ENCODE measurements around the gene FHIT. TPM values are rescaled to one million over a fixed set of nuclear protein-coding genes. Genes with fewer than 3 reads are reported as not detected.

The FHIT gene
- total and polyA plus RNA-seq, 4 donors = 2.6 to 21.3 (median 8.7) TPM

DNA sequence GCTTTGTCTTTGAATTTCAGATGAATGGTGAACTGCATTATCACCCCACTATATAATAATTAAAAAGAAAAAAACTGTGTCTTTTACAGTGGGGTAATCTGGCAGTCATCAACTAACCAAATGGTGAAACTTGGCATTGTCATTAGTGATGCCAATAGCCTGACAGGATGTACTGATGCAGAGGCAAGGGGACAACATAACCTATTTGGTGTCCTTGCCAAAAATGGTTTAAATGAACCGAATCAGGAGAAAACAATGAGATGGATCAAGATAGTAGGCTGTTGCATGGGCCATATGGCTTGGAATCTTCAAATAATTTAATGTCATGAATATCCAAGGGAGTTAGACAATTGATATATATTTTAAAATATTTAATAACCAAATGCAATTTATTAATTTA lies 738.7 kb downstream of the FHIT start:
- TF ChIP-seq, protein P1, sequence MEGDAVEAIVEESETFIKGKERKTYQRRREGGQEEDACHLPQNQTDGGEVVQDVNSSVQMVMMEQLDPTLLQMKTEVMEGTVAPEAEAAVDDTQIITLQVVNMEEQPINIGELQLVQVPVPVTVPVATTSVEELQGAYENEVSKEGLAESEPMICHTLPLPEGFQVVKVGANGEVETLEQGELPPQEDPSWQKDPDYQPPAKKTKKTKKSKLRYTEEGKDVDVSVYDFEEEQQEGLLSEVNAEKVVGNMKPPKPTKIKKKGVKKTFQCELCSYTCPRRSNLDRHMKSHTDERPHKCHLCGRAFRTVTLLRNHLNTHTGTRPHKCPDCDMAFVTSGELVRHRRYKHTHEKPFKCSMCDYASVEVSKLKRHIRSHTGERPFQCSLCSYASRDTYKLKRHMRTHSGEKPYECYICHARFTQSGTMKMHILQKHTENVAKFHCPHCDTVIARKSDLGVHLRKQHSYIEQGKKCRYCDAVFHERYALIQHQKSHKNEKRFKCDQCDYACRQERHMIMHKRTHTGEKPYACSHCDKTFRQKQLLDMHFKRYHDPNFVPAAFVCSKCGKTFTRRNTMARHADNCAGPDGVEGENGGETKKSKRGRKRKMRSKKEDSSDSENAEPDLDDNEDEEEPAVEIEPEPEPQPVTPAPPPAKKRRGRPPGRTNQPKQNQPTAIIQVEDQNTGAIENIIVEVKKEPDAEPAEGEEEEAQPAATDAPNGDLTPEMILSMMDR (IDR thresholded peaks at IDR 0.05; ENCODE audit: control extremely low read depth, extremely low read depth) = no peak
- Histone ChIP-seq H3K9me3 (ENCODE audit: control insufficient read depth in 4 of 4, insufficient read depth in 3 of 4, low read length in 3 of 4) (peaks cover 0 to 14% (median 1%) of the 10 kb centered on the region in 4 donors), H3K36me3 (ENCODE audit: control insufficient read depth in 4 of 4, insufficient read depth in 4 of 4, low read length in 4 of 4) (no peaks in the 10 kb centered on the region), H3K9ac (ENCODE audit: insufficient read depth in 1 of 2, low read length in 2 of 2) (no peak overlapping the region), H3K4me3 (no peak overlapping the region), H3K27ac (ENCODE audit: low read depth in 1 of 2, low read length in 1 of 2) (no peak overlapping the region), H3K4me1 (ENCODE audit: control insufficient read depth in 5 of 5, insufficient read depth in 5 of 5, low read length in 5 of 5) (no peaks in the 10 kb centered on the region), H3K27me3 (ENCODE audit: control insufficient read depth in 3 of 3, insufficient read depth in 3 of 3, low read length in 2 of 3) (no peaks in the 10 kb centered on the region)
- no peak for DNase-seq
- 82 to 83% methylated on average over 1 of the region's 1 CpG for WGBS, 2 donors
- ATAC-seq (ENCODE audit: insufficient read depth, low FRiP score) = no peak

- DNase-seq (no peak), ATAC-seq (ENCODE audit: insufficient read depth, low FRiP score) (no peak)
- no peak overlapping the region for H3K27ac ChIP-seq (ENCODE audit: low read depth in 1 of 2, low read length in 1 of 2)
- H3K27me3 ChIP-seq (ENCODE audit: control insufficient read depth in 3 of 3, insufficient read depth in 3 of 3, low read length in 2 of 3) = no peaks in the 10 kb centered on the region
- H3K4me1 ChIP-seq (ENCODE audit: control insufficient read depth in 5 of 5, insufficient read depth in 5 of 5, low read length in 5 of 5) = no peaks in the 10 kb centered on the region
- no peaks in the 10 kb centered on the region for H3K36me3 ChIP-seq (ENCODE audit: control insufficient read depth in 4 of 4, insufficient read depth in 4 of 4, low read length in 4 of 4)
- TF ChIP-seq, protein P1 (IDR thresholded peaks at IDR 0.05; ENCODE audit: control extremely low read depth, extremely low read depth) = no peak
- 92 to 93% methylated on average over 2 of the region's 2 CpGs for WGBS, 2 donors
- H3K4me3 ChIP-seq = no peak overlapping the region
- peaks cover 0 to 10% (median 1%) of the 10 kb centered on the region in 4 donors for H3K9me3 ChIP-seq (ENCODE audit: control insufficient read depth in 4 of 4, insufficient read depth in 3 of 4, low read length in 3 of 4)
- H3K9ac ChIP-seq (ENCODE audit: insufficient read depth in 1 of 2, low read length in 2 of 2) = no peak overlapping the region
Observed at GRCh38 chr3:60509471-60509870, 741.8 kb downstream of the FHIT start.

- H3K27me3 ChIP-seq (ENCODE audit: control insufficient read depth in 3 of 3, insufficient read depth in 3 of 3, low read length in 2 of 3) = no peaks in the 10 kb centered on the region
- no peak overlapping the region for H3K9ac ChIP-seq (ENCODE audit: insufficient read depth in 1 of 2, low read length in 2 of 2)
- no peaks in the 10 kb centered on the region for H3K36me3 ChIP-seq (ENCODE audit: control insufficient read depth in 4 of 4, insufficient read depth in 4 of 4, low read length in 4 of 4)
- no peak for DNase-seq
- H3K27ac ChIP-seq (ENCODE audit: low read depth in 1 of 2, low read length in 1 of 2) = no peak overlapping the region
- 88 to 94% methylated on average over 1 of the region's 1 CpG for WGBS, 2 donors
- no peaks in the 10 kb centered on the region for H3K4me1 ChIP-seq (ENCODE audit: control insufficient read depth in 5 of 5, insufficient read depth in 5 of 5, low read length in 5 of 5)
- peaks cover 0 to 1% (median 0%) of the 10 kb centered on the region in 4 donors for H3K9me3 ChIP-seq (ENCODE audit: control insufficient read depth in 4 of 4, insufficient read depth in 3 of 4, low read length in 3 of 4)
- ATAC-seq (ENCODE audit: insufficient read depth, low FRiP score) = no peak
- H3K4me3 ChIP-seq = no peak overlapping the region
- TF ChIP-seq, protein P1 (IDR thresholded peaks at IDR 0.05; ENCODE audit: control extremely low read depth, extremely low read depth) = no peak
Observed at GRCh38 chr3:60504827-60505457, 746.3 kb downstream of the FHIT start.

DNA sequence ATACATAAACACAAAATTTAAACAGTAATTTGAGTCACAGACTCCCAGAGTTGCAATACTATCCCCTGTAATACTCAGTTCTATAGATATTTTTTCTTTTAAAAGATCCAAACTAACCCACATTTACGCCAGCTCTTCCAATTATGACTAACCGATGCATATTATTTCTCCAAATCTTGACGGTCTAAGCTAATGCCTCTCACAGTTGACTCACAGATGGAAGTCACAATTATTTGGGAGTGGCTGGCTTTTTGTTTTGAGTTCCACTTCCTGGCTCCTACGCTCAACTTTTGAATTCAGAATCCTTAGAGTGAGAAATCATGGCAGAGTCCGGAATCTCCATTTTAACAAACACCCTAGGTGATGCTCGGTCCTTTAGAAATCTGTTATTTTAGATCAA lies 749.9 kb downstream of the FHIT start:
- no peaks in the 10 kb centered on the region for H3K9me3 ChIP-seq (ENCODE audit: control insufficient read depth in 4 of 4, insufficient read depth in 3 of 4, low read length in 3 of 4)
- DNase-seq = no peak
- no peak overlapping the region for H3K9ac ChIP-seq (ENCODE audit: insufficient read depth in 1 of 2, low read length in 2 of 2)
- whole genome bisulfite sequencing, 2 donors = 92 to 94% methylated on average over 6 of the region's 6 CpGs
- H3K27me3 ChIP-seq (ENCODE audit: control insufficient read depth in 3 of 3, insufficient read depth in 3 of 3, low read length in 2 of 3) = no peaks in the 10 kb centered on the region
- no peak for ATAC-seq (ENCODE audit: insufficient read depth, low FRiP score)
- H3K27ac ChIP-seq (ENCODE audit: low read depth in 1 of 2, low read length in 1 of 2) = no peak overlapping the region
- TF ChIP-seq, protein P1 (IDR thresholded peaks at IDR 0.05; ENCODE audit: control extremely low read depth, extremely low read depth) = no peak
- no peak overlapping the region for H3K4me3 ChIP-seq
- no peaks in the 10 kb centered on the region for H3K36me3 ChIP-seq (ENCODE audit: control insufficient read depth in 4 of 4, insufficient read depth in 4 of 4, low read length in 4 of 4)
- no peaks in the 10 kb centered on the region for H3K4me1 ChIP-seq (ENCODE audit: control insufficient read depth in 5 of 5, insufficient read depth in 5 of 5, low read length in 5 of 5)

All from lung (tissue), 12 donors.